ENCODE measurements around the gene RNF175.

RNF175 gene

DNA sequence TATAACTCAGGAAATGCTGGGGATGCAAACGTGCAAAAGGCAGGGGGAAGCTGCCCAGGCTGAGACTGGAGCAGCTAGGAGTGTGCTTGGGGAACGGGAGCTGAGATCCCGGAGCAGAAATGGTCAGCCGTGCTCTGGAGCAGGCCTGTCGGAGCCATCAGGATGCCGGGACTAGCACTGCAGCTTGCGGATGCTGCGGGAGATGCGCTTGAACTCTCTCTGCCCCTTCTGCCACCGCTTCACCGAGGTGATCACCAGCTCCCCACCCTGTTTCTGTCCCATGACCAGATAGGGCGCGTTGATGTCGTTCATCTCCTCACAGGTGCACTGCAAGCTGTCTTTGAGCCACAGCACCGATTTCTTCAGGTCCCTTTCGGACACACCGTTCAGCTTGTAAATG lies 21.5 kb upstream of the RNF175 start:
- no peak overlapping the region for H3K4me3 ChIP-seq (ENCODE audit: low read length)
- no peaks in the 10 kb centered on the region for H3K9me3 ChIP-seq (ENCODE audit: control insufficient read depth, low read length)
- H3K27me3 ChIP-seq (ENCODE audit: control insufficient read depth, insufficient read depth, low read length): peaks cover 25% of the 10 kb centered on the region
- H3K4me1 ChIP-seq (ENCODE audit: control insufficient read depth, insufficient read depth, low read length): no peaks in the 10 kb centered on the region
- H3K36me3 ChIP-seq (ENCODE audit: control insufficient read depth, insufficient read depth, low read length): no peaks in the 10 kb centered on the region
- H3K9ac ChIP-seq (ENCODE audit: low read length): no peak overlapping the region

- Histone ChIP-seq H3K9ac (ENCODE audit: low read length) (no peak overlapping the region), H3K4me1 (ENCODE audit: control insufficient read depth, insufficient read depth, low read length) (no peaks in the 10 kb centered on the region), H3K4me3 (ENCODE audit: low read length) (no peak overlapping the region), H3K36me3 (ENCODE audit: control insufficient read depth, insufficient read depth, low read length) (no peaks in the 10 kb centered on the region), H3K9me3 (ENCODE audit: control insufficient read depth, low read length) (no peaks in the 10 kb centered on the region), H3K27me3 (ENCODE audit: control insufficient read depth, insufficient read depth, low read length) (peaks cover 21% of the 10 kb centered on the region)
Measured at GRCh38 chr4:153780876-153781275, 21.1 kb upstream of the RNF175 start.

DNA sequence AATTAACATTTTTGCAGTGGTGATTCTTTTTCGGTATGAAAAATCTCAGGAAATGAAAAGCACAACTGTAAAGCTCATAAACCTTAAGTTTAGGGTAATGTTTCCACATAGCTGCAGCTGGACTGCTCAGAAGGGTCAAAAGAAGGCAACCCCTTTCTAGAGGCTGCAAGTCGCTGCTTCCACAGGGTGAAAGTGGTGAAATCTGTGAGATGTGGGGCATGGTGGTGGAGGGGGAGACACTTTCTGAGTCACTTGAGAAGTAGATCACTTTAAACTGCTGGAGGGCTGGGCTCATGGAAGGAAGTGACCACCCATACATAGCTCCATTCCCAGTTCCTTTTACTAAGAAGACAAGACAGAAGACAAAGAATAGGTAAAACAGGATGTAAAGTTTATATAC lies 20.4 kb upstream of the RNF175 start:
- H3K36me3 ChIP-seq (ENCODE audit: control insufficient read depth, insufficient read depth, low read length): no peaks in the 10 kb centered on the region
- H3K27me3 ChIP-seq (ENCODE audit: control insufficient read depth, insufficient read depth, low read length): peaks cover 21% of the 10 kb centered on the region
- H3K4me1 ChIP-seq (ENCODE audit: control insufficient read depth, insufficient read depth, low read length): no peaks in the 10 kb centered on the region
- no peak overlapping the region for H3K9ac ChIP-seq (ENCODE audit: low read length)
- no peak overlapping the region for H3K4me3 ChIP-seq (ENCODE audit: low read length)
- H3K9me3 ChIP-seq (ENCODE audit: control insufficient read depth, low read length): no peaks in the 10 kb centered on the region

- H3K36me3 ChIP-seq (ENCODE audit: control insufficient read depth, insufficient read depth, low read length): no peaks in the 10 kb centered on the region
- H3K4me3 ChIP-seq (ENCODE audit: low read length): no peak overlapping the region
- no peaks in the 10 kb centered on the region for H3K4me1 ChIP-seq (ENCODE audit: control insufficient read depth, insufficient read depth, low read length)
- no peak overlapping the region for H3K9ac ChIP-seq (ENCODE audit: low read length)
- no peaks in the 10 kb centered on the region for H3K9me3 ChIP-seq (ENCODE audit: control insufficient read depth, low read length)
- H3K27me3 ChIP-seq (ENCODE audit: control insufficient read depth, insufficient read depth, low read length): peaks cover 10% of the 10 kb centered on the region
Measured at GRCh38 chr4:153778383-153778782, 18.6 kb upstream of the RNF175 start.

- Histone ChIP-seq H3K9me3 (ENCODE audit: control insufficient read depth, low read length) (no peaks in the 10 kb centered on the region), H3K36me3 (ENCODE audit: control insufficient read depth, insufficient read depth, low read length) (no peaks in the 10 kb centered on the region), H3K4me1 (ENCODE audit: control insufficient read depth, insufficient read depth, low read length) (no peaks in the 10 kb centered on the region), H3K27me3 (ENCODE audit: control insufficient read depth, insufficient read depth, low read length) (peaks cover 4% of the 10 kb centered on the region), H3K9ac (ENCODE audit: low read length) (no peak overlapping the region), H3K4me3 (ENCODE audit: low read length) (no peak overlapping the region)
Measured at GRCh38 chr4:153777421-153777820, 17.6 kb upstream of the RNF175 start.

DNA sequence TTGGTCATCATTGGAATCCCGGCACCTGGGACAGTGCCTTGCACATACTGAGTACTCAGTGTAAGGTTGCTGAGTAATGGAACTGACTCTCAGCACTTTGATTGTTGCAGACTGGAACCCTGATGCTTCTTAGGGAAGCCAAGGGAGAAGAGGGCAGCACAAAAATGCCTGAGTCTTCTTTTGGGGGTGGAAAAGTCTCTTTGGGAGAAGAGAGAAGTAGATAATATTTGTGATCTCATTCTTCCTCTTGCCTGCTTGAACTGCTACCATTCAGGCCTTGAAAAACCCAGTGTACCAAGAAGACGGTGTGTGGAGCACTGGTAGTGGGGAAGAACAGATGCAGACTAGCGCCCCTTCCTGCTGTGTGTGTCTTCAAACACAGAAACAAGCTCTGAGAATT lies 16.8 kb upstream of the RNF175 start:
- Histone ChIP-seq H3K27me3 (ENCODE audit: control insufficient read depth, insufficient read depth, low read length) (peaks cover 4% of the 10 kb centered on the region), H3K9me3 (ENCODE audit: control insufficient read depth, low read length) (no peaks in the 10 kb centered on the region), H3K9ac (ENCODE audit: low read length) (no peak overlapping the region), H3K36me3 (ENCODE audit: control insufficient read depth, insufficient read depth, low read length) (no peaks in the 10 kb centered on the region), H3K4me3 (ENCODE audit: low read length) (no peak overlapping the region), H3K4me1 (ENCODE audit: control insufficient read depth, insufficient read depth, low read length) (no peaks in the 10 kb centered on the region)

DNA sequence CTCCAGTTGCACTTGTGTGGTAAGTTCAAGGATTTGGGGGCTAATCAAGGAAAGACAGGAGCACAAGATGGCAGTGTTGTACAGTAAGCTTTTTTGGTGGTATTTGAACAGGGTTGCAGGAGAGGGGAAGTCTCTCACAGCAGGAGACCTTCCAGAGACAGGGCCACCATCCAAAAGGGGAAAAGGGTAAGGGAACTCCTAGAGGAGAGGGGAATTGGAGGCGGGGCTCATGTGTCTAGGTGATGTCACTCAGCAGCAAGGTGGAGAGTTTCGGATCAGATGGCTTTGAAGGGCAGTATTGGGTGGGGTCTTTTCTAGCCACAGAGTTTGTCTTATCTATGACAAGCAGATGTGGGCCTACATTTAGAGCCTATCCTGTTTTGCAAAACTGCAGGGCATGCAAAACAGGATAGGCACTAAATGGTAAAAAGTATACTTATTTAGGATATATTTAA lies 13.4 kb upstream of the RNF175 start:
- Histone ChIP-seq H3K4me3 (ENCODE audit: low read length) (no peak overlapping the region), H3K9ac (ENCODE audit: low read length) (no peak overlapping the region), H3K9me3 (ENCODE audit: control insufficient read depth, low read length) (no peaks in the 10 kb centered on the region)

DNA sequence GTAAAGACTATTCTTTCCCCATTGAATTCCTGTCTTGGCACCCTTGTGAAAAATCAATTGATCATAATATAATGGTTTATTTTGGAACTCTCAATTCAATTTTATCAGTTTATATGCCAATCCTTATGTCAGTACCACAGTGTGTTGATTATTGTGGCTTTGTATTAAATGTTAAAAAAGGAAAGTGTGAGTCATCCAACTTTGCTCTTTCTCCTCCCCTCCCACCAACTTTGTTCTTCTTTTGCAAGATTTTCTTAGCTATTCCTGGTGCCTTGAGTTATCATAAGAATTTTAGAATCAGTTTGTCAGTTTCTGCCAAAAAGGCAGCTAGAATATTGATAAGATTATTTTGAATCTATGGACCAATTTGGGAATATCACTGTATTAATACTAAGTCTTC lies 11.2 kb upstream of the RNF175 start:
- no peak overlapping the region for H3K9ac ChIP-seq (ENCODE audit: low read length)
- no peaks in the 10 kb centered on the region for H3K4me1 ChIP-seq (ENCODE audit: control insufficient read depth, insufficient read depth, low read length)
- peaks cover 2% of the 10 kb centered on the region for H3K27me3 ChIP-seq (ENCODE audit: control insufficient read depth, insufficient read depth, low read length)
- H3K36me3 ChIP-seq (ENCODE audit: control insufficient read depth, insufficient read depth, low read length): no peaks in the 10 kb centered on the region
- H3K4me3 ChIP-seq (ENCODE audit: low read length): no peak overlapping the region
- no peaks in the 10 kb centered on the region for H3K9me3 ChIP-seq (ENCODE audit: control insufficient read depth, low read length)

More for the DNA sequence above, 13.4 kb upstream of the RNF175 start:
- H3K4me1 ChIP-seq (ENCODE audit: control insufficient read depth, insufficient read depth, low read length): no peaks in the 10 kb centered on the region
- no peaks in the 10 kb centered on the region for H3K36me3 ChIP-seq (ENCODE audit: control insufficient read depth, insufficient read depth, low read length)
- no peaks in the 10 kb centered on the region for H3K27me3 ChIP-seq (ENCODE audit: control insufficient read depth, insufficient read depth, low read length)

DNA sequence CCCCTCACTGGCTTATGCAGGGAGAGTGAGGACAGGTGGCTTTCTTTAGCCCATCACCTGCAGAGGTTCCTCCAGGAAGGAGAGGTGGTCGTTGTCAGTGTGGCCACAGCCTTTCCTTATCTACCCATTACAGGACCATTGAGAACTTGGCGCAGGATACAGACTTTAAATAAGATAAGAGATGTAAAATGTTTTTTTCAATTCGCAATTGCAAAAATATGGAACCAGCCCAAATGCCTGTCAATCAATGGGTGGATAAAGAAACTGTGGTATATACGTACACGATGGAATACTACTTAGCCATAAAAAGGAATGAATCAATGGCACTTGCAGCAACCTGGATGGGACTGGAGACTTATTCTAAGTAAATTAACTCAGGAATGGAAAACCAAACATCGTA lies 6.9 kb upstream of the RNF175 start:
- H3K9ac ChIP-seq (ENCODE audit: low read length): no peak overlapping the region
- no peaks in the 10 kb centered on the region for H3K4me1 ChIP-seq (ENCODE audit: control insufficient read depth, insufficient read depth, low read length)
- H3K9me3 ChIP-seq (ENCODE audit: control insufficient read depth, low read length): no peaks in the 10 kb centered on the region
- peaks cover 12% of the 10 kb centered on the region for H3K27me3 ChIP-seq (ENCODE audit: control insufficient read depth, insufficient read depth, low read length)
- no peak overlapping the region for H3K4me3 ChIP-seq (ENCODE audit: low read length)
- no peaks in the 10 kb centered on the region for H3K36me3 ChIP-seq (ENCODE audit: control insufficient read depth, insufficient read depth, low read length)

- Histone ChIP-seq H3K4me1 (ENCODE audit: control insufficient read depth, insufficient read depth, low read length) (no peaks in the 10 kb centered on the region), H3K27me3 (ENCODE audit: control insufficient read depth, insufficient read depth, low read length) (peaks cover 14% of the 10 kb centered on the region), H3K9ac (ENCODE audit: low read length) (no peak overlapping the region), H3K4me3 (ENCODE audit: low read length) (no peak overlapping the region), H3K9me3 (ENCODE audit: control insufficient read depth, low read length) (no peaks in the 10 kb centered on the region), H3K36me3 (ENCODE audit: control insufficient read depth, insufficient read depth, low read length) (no peaks in the 10 kb centered on the region)
Measured at GRCh38 chr4:153765894-153766293, 6.1 kb upstream of the RNF175 start.

DNA sequence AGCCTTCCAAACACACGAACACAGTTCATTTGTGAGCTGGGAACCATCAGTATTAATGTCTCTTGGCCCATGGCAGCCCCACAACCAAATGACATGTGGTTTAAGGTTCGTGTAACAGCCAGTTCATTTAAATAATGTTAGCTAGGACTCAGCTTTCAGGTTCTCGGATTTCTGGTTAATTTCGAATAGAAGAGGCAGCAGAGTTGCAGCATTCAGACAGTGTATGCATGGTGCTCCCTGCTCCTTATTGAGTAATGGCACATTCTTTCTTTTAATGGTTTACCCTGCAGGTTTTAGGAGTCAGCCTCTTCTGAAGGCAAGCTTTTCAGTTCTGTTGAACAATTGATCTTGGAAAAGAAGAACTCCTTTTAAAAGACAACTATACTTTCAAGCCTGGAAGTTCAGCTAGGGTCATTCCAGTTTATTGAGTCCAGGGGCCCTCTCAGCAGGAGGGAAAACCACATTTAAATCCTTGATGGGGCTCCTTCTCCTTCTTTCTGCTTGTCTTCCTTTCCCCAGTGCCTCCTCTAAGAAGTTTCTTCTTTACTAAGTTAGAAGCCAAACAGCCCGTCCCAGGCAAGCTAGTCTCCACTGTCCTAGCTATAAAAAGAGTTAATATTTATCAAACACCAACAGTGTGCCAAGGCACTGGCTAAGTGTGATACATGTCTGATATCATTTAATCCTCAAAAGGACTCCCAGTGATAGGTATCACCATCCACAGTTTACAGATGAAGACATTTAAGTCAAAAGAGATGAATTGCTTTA lies 5.0 kb upstream of the RNF175 start:
- H3K9me3 ChIP-seq (ENCODE audit: control insufficient read depth, low read length): no peaks in the 10 kb centered on the region
- no peak overlapping the region for H3K9ac ChIP-seq (ENCODE audit: low read length)
- peaks cover 25% of the 10 kb centered on the region for H3K27me3 ChIP-seq (ENCODE audit: control insufficient read depth, insufficient read depth, low read length)
- no peaks in the 10 kb centered on the region for H3K36me3 ChIP-seq (ENCODE audit: control insufficient read depth, insufficient read depth, low read length)
- H3K4me1 ChIP-seq (ENCODE audit: control insufficient read depth, insufficient read depth, low read length): peaks cover 2% of the 10 kb centered on the region
- no peak overlapping the region for H3K4me3 ChIP-seq (ENCODE audit: low read length)

GRCh38 chr4:153763404-153763803 lies 3.6 kb upstream of the RNF175 start:
- Histone ChIP-seq H3K27me3 (ENCODE audit: control insufficient read depth, insufficient read depth, low read length) (peaks cover 39% of the 10 kb centered on the region), H3K9me3 (ENCODE audit: control insufficient read depth, low read length) (no peaks in the 10 kb centered on the region), H3K4me1 (ENCODE audit: control insufficient read depth, insufficient read depth, low read length) (peaks cover 11% of the 10 kb centered on the region)

More at GRCh38 chr4:153763404-153763803, 3.6 kb upstream of the RNF175 start:
- Histone ChIP-seq H3K4me3 (ENCODE audit: low read length) (no peak overlapping the region), H3K36me3 (ENCODE audit: control insufficient read depth, insufficient read depth, low read length) (no peaks in the 10 kb centered on the region), H3K9ac (ENCODE audit: low read length) (no peak overlapping the region)

Data from mucosa of stomach (tissue), 1 donor.